Fibroblast of the aortic adventitia (primary cell): Measurements from ENCODE around the gene OIT3. TPM values are rescaled to one million over a fixed set of nuclear protein-coding genes. Genes with fewer than 3 reads are reported as not detected.

Source experiments
- DNase-seq: peaks from one replicate; pipeline ENCODE4 v3.0.0-alpha.2; 2010; ENCODE audit warnings: low read depth
- H3K4me3 ChIP-seq: 2 replicates; pipeline ENCODE4 v1.5.1; 2011; ENCODE audit warnings: low read depth, mild to moderate bottlenecking, control low read depth, low read length, moderate library complexity
- total RNA-seq: library from RNA; depleted of rRNA; stranded (reverse); fragments of >200 nt; gene quantifications from 2 replicates; pipeline ENCODE4 v1.2.3, GENCODE V29; 2012; ENCODE audit warnings: low replicate concordance
- TF ChIP-seq, protein P1 (sequence below): IDR thresholded peaks from 2 replicates; pipeline ENCODE4 v1.5.1; 2011; ENCODE audit warnings: mild to moderate bottlenecking, low read length, control low read depth, inconsistent platforms; ENCODE audit not compliant: insufficient read depth

OIT3 gene
- total RNA-seq, 1 donor: not detected

DNA sequence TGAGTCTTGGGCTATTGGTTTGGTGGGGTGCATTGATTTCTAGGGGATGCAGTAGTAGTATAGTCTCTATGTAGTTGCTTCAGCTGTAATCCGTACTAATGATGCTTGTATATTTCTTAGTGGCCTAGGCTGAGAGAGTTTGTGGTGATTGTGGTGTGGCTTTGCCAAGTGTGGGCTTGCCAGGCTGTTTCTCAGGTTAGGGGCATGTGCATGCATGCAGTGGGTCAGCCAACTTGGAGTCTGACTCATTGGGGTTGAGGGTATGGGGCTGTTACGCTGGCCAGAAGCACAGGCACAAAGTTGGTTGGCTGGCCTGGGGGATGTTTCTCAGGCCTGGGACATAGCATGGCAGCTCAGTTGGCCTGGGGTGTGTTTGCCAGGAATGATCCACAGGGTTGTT is 86.8 kb downstream of the OIT3 start:
- TF ChIP-seq, protein P1, sequence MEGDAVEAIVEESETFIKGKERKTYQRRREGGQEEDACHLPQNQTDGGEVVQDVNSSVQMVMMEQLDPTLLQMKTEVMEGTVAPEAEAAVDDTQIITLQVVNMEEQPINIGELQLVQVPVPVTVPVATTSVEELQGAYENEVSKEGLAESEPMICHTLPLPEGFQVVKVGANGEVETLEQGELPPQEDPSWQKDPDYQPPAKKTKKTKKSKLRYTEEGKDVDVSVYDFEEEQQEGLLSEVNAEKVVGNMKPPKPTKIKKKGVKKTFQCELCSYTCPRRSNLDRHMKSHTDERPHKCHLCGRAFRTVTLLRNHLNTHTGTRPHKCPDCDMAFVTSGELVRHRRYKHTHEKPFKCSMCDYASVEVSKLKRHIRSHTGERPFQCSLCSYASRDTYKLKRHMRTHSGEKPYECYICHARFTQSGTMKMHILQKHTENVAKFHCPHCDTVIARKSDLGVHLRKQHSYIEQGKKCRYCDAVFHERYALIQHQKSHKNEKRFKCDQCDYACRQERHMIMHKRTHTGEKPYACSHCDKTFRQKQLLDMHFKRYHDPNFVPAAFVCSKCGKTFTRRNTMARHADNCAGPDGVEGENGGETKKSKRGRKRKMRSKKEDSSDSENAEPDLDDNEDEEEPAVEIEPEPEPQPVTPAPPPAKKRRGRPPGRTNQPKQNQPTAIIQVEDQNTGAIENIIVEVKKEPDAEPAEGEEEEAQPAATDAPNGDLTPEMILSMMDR: no peak
- H3K4me3 ChIP-seq: no peak overlapping the region
- DNase-seq: no peak

DNA sequence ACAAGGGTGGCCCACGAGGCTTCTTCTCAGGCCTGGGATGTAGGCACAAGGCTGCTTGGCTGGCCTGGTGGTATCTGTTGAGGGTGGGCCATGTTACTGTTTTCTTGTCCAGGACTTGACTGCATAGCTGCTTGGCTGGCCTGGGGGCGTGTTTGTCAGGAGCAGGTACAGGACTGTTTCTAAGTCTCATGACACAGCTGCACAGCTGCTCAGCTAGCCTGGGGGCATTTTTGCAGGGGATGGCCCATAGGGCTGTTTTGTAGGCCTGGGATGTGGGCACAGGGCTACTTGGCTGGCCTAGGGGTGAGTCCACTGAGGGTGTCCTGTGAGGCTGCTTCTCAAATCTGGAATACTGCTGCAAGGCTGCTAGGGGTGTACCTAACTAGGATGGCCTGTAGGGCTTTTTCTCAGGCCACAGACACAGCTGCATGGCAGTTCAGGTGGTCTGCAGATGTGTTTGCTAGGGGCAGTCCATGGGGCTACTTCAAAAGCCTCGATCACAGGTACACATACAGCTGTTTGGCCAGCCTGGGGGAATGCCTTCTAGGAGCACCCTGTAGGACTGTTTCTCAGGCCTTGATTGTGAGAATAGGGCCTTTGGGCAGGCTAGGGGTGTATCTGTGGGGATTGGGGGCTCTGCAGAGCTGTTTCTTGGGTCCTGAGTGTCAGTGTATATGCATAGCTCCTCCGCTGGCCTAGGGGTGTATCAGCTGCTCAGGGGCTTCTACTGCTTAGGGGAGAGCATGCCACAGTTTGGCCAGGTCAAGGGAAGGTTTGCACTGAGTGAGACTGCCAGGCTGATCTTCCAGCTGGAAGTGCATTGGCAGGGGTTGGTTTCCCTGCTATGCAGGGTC is 87.7 kb downstream of the OIT3 start:
- TF ChIP-seq, protein P1: no peak
- no peak for DNase-seq
- no peak overlapping the region for H3K4me3 ChIP-seq

DNA sequence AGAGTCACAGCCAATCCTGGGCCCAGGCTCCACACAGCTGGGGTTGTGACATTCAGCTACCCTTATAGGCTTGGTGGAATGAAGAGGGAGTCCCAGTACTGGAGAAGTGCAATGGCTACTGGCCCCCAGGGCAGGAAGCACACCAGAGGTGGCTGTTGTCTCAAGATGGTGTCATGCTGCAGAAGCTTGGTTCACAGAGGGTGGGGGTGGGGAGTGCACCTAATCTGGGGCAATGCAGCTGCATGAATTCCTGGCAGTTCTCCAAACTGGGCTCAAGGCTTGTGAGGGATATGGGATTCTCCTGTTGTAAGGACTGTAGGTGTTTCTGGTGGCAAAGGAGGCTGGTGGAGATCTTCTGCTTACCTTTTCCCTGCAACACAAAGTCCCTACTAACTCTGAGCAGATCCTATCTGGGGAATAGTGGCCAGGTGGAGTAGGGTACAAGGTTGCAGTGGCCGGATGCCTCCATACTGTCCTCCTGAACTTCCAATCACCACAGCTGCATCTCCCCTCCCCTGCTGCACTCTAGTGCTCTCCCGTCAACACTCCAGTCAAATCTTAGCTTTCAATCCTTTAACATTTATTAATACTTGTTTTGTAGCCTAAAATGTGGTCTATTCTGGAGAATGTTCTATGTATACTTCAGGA is 88.5 kb downstream of the OIT3 start:
- H3K4me3 ChIP-seq: no peak overlapping the region
- DNase-seq: no peak
- TF ChIP-seq, protein P1: no peak

Other genes starting within 250 kb of the OIT3 start
- gene MCU, start 201.6 kb upstream of the OIT3 start, total RNA-seq: 27.0 and 32.5 TPM in 2 replicates
- not detected in 2 replicates for gene PLA2G12B, start 61.1 kb downstream of the OIT3 start, total RNA-seq
- 159 and 170 TPM in 2 replicates for gene P4HA1, start 203.1 kb downstream of the OIT3 start, total RNA-seq
- gene NUDT13, start 216.7 kb downstream of the OIT3 start, total RNA-seq: 1.8 TPM in 2 replicates